Ishikawa (cell line): ENCODE data around the gene OTUD3.

Experiments
- CEBPB ChIP-seq: IDR thresholded peaks from 2 replicates; pipeline ENCODE4 v1.6.1; 2012
- CREB1 ChIP-seq: IDR thresholded peaks from 2 replicates; pipeline ENCODE4 v1.6.1; 2012; ENCODE audit warnings: low read depth
- EGR1 ChIP-seq: IDR thresholded peaks from 2 replicates; pipeline ENCODE4 v1.6.1; 2012
- EP300 ChIP-seq: IDR thresholded peaks from 2 replicates; pipeline ENCODE4 v1.6.1; 2012; ENCODE audit warnings: borderline replicate concordance
- FOXM1 ChIP-seq: IDR thresholded peaks from 2 replicates; pipeline ENCODE4 v1.6.1; 2012; ENCODE audit warnings: low read depth, borderline replicate concordance
- NFIC ChIP-seq: IDR thresholded peaks from 2 replicates; pipeline ENCODE4 v1.6.1; 2012
- RAD21 ChIP-seq: IDR thresholded peaks from 2 replicates; pipeline ENCODE4 v1.6.1; 2012; ENCODE audit warnings: low read depth
- TAF1 ChIP-seq: IDR thresholded peaks from 2 replicates; pipeline ENCODE4 v1.6.1; 2012; ENCODE audit warnings: low read depth, mild to moderate bottlenecking
- TCF12 ChIP-seq: IDR thresholded peaks from 2 replicates; pipeline ENCODE4 v1.6.1; 2012; ENCODE audit warnings: low read depth
- TEAD4 ChIP-seq: IDR thresholded peaks from 2 replicates; pipeline ENCODE4 v1.6.1; 2012
- YY1 ChIP-seq: IDR thresholded peaks from 2 replicates; pipeline ENCODE4 v1.6.1; 2012; ENCODE audit warnings: low read depth
- ZBTB7A ChIP-seq: IDR thresholded peaks from 2 replicates; pipeline ENCODE4 v1.6.1; 2012; ENCODE audit warnings: low read depth
- TF ChIP-seq, protein P1 (sequence below): IDR thresholded peaks from 2 replicates; pipeline ENCODE4 v1.6.1; 2012
- TF ChIP-seq, protein P2 (sequence below): IDR thresholded peaks from 2 replicates; pipeline ENCODE4 v1.6.1; 2012
- TF ChIP-seq, protein P3 (sequence below): IDR thresholded peaks from 2 replicates; pipeline ENCODE4 v1.6.1; 2012; ENCODE audit warnings: low read depth, mild to moderate bottlenecking

OTUD3 gene

DNA sequence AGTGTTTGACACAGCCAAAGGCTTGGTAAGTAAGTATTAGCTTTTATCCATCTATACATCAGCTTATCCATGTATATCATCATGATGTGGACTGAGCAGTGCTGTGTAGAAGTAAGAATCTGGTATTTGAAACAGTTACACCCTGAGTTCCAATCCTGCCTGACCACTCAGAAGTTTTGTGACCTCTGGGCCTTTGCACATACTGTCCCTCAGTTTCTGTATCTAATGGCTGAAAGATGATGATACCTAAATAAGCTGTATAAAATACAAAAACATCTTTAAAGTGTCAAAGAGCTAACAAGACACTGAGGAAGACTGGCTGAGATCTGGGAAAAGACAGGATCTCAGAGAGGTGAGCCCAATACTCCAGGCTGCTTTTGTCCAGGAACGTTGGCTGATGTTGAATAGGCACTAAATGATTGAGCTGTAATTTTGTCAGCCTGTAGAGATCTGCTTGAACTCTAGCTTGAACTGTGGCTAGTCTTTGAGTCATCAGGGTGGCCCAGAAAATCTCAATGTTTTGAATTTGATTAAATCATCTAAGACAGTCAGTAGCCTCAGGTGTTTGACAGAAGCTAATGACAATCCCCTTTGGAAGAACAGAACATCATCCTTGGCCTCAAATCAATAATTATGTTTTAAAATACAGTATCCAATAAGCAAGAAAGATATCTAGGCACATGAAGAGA is 20.2 kb upstream of the OTUD3 start:
- TF ChIP-seq TEAD4 (no peak), CEBPB (no peak), NFIC (no peak), YY1 (no peak), EGR1 (no peak), CREB1 (no peak), ZBTB7A (no peak), TCF12 (no peak), EP300 (no peak), RAD21 (no peak), FOXM1 (no peak), TAF1 (no peak)
- TF ChIP-seq, protein P1, sequence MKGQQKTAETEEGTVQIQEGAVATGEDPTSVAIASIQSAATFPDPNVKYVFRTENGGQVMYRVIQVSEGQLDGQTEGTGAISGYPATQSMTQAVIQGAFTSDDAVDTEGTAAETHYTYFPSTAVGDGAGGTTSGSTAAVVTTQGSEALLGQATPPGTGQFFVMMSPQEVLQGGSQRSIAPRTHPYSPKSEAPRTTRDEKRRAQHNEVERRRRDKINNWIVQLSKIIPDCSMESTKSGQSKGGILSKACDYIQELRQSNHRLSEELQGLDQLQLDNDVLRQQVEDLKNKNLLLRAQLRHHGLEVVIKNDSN = no peak
- TF ChIP-seq, protein P2, sequence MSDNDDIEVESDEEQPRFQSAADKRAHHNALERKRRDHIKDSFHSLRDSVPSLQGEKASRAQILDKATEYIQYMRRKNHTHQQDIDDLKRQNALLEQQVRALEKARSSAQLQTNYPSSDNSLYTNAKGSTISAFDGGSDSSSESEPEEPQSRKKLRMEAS = no peak
- TF ChIP-seq, protein P3, sequence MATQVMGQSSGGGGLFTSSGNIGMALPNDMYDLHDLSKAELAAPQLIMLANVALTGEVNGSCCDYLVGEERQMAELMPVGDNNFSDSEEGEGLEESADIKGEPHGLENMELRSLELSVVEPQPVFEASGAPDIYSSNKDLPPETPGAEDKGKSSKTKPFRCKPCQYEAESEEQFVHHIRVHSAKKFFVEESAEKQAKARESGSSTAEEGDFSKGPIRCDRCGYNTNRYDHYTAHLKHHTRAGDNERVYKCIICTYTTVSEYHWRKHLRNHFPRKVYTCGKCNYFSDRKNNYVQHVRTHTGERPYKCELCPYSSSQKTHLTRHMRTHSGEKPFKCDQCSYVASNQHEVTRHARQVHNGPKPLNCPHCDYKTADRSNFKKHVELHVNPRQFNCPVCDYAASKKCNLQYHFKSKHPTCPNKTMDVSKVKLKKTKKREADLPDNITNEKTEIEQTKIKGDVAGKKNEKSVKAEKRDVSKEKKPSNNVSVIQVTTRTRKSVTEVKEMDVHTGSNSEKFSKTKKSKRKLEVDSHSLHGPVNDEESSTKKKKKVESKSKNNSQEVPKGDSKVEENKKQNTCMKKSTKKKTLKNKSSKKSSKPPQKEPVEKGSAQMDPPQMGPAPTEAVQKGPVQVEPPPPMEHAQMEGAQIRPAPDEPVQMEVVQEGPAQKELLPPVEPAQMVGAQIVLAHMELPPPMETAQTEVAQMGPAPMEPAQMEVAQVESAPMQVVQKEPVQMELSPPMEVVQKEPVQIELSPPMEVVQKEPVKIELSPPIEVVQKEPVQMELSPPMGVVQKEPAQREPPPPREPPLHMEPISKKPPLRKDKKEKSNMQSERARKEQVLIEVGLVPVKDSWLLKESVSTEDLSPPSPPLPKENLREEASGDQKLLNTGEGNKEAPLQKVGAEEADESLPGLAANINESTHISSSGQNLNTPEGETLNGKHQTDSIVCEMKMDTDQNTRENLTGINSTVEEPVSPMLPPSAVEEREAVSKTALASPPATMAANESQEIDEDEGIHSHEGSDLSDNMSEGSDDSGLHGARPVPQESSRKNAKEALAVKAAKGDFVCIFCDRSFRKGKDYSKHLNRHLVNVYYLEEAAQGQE = no peak

DNA sequence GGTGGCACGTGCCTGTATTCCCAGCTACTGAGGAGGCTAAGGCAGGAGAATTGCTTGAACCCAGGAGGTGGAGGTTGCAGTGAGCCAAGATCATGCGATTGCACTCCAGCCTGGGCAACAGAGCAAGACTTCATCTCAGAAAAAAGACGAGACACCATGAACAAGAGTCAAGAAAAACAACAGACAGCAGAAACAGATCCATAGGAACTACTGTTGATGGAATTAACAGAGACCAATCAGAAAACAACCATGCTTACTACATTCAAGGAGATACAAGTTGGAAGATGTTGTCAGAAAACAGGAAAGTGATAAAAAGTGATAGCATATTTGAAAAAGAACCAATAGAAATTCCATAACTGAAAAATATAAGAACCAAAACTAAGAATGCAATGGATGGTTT is 19.3 kb upstream of the OTUD3 start:
- TF ChIP-seq TAF1 (no peak), ZBTB7A (no peak), TEAD4 (no peak), CEBPB (no peak), YY1 (no peak), NFIC (no peak), FOXM1 (no peak)
- TF ChIP-seq, protein P2 = no peak
- TF ChIP-seq, protein P1 = no peak

- no peak for TF ChIP-seq ZBTB7A
- no peak for TF ChIP-seq NFIC
- TF ChIP-seq, protein P2 = no peak
- TF ChIP-seq, protein P1 = no peak
- TF ChIP-seq TCF12 = no peak
- no peak for TF ChIP-seq TAF1
- TF ChIP-seq YY1 = no peak
- no peak for TF ChIP-seq RAD21
- TF ChIP-seq CEBPB = no peak
- no peak for TF ChIP-seq CREB1
- TF ChIP-seq, protein P3 = no peak
- no peak for TF ChIP-seq FOXM1
- TF ChIP-seq TEAD4 = no peak
- no peak for TF ChIP-seq EGR1
- no peak for TF ChIP-seq EP300
Observed at GRCh38 chr1:19864570-19865160, 17.5 kb upstream of the OTUD3 start.

GRCh38 chr1:19866029-19866428 is 16.2 kb upstream of the OTUD3 start:
- TF ChIP-seq CEBPB (no peak), CREB1 (no peak), EP300 (no peak), TAF1 (no peak), TEAD4 (no peak)
- TF ChIP-seq, protein P1 = no peak
